ENCODE data around the gene CERT1.

CERT1 gene

DNA sequence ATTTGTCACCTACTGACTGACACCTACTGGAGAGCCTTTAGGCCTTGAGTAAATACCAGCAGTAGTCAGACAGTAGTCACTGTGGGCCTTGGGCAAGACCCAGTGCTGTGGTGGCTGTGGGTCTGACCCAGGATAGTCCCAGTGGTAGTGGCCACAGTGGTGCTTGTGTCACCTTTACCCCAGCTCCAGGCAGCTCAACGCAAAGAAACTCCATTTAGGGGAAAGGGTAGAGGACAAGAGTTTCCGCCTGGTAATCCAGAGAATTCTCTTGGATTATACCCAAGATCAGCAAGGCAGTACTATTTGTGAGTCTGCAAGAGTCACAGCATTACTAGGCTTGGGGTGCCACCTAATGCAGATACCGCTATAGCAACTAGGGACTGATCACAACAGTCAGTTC lies 28.9 kb downstream of the CERT1 start:
- no peak for DNase-seq
- intact Hi-C loops (cut with DNase I), result no loop called here

DNA sequence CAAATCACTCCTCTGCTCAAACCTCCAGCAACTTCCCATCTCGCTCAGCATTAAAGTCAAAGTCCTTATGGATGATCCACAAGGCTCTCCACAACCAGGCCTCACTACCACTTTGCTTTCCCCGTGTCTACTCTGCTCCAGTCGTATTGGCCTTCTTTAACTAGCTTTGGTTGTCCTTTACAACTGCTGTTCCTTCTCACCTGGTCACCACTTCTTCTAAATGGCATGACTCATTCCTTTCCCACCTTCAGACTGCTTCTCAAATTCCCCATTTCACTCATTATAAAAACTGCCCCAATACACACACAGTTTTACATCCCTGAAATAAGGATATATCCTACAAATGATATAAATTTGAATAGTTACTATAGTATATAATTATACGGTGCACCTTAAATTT lies 30.4 kb downstream of the CERT1 start:
- intact Hi-C loops (cut with DNase I), result no loop called here
- DNase-seq, result no peak

DNA sequence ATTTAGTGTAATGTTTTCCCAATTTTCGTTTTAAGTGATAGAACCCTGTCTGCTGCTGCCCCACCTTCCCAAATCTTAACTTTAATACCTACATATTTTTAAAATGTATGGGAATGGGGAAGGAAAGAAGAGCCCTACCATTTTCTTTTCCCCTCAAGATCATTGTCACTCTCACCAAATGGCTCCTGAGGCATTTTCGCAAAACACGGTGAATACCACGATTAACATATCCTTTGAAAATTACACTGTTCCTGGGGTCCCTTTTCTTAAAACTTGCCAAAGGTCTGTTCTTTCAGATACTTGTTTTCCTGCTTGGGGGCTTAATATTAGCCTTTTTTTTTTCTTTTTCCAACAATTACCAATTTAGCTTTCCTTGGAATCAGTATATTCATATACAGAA lies 36.1 kb downstream of the CERT1 start:
- DNase-seq, result no peak
- intact Hi-C loops (cut with DNase I), result no loop called here

DNA sequence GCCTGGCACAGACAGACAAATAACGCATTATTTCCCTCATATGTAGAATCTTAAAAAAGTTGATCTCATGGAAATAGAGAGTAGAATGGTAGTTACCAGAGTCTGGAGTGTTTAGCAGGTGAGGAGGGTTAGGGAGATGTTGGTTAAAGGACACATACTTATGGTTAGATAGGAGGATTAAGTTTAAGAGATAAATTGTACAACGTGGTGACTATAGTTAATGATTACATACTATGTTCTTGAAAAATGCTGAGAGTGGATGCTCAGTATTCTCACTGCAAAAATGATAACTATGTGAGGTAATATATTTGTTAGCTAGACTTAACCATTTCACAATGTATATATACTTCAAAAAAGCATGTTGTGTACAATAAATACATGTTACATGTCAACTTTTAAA lies 38.0 kb downstream of the CERT1 start:
- intact Hi-C loops (cut with DNase I), result no loop called here
- DNase-seq, result no peak

DNA sequence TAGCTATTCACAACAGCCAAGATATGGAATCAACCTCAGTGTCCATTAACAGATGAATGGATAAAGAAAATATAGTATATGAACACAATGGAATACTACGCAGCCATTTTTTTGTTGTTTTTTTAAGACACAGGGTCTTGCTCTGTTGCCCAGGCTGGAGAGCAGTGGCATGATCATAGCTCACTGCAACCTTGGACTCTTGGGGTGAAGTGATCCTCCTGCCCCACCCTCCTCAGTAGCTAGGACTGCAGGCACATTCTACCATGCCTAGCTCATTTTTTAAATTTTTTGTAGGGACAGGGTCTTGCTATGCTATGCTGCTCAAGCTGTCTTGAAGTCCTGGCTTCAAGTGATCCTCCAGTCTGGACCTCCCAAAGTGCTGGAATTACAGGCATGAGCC lies 38.5 kb downstream of the CERT1 start:
- intact Hi-C loops (cut with DNase I), result no loop called here

DNA sequence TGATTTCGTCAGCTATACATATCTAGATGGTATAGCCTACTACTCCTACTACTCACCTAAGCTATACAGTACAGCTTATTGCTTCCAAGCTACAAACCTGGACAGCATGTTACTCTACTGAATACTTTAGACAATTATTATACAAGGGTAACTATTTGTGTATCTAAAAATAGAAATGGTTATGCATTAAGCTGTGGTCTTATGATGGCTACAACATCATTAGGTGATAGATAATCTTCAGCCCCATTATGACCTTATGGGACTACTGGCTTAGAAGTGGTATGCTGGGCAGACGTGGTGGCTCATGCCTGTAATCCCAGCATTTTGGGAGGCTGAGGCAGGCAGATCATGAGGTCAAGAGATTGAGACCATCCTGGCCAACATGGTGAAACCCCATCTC lies 40.2 kb downstream of the CERT1 start:
- intact Hi-C loops (cut with DNase I), result no loop called here
- no peak for DNase-seq

More for the DNA sequence above, 38.5 kb downstream of the CERT1 start:
- no peak for DNase-seq

DNA sequence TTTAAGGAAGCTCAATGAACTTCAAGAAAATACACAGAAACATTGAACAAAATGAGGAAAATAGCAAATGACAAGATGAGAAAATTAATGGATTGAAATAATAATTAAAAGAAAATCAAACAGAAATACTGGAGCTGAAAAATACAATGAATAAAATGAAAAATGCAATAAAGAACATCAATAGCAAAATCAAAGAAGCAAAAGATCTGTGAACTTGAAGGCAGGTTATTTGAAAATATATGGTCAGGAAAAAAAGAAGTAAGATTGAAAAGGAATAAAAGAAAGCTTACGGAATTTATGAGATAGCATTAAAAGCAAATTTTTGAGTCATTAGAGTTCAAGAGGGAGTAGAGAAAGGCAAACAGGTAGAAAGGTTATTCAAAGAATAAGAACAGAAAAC lies 42.4 kb downstream of the CERT1 start:
- DNase-seq, result no peak
- intact Hi-C loops (cut with DNase I), result no loop called here

DNA sequence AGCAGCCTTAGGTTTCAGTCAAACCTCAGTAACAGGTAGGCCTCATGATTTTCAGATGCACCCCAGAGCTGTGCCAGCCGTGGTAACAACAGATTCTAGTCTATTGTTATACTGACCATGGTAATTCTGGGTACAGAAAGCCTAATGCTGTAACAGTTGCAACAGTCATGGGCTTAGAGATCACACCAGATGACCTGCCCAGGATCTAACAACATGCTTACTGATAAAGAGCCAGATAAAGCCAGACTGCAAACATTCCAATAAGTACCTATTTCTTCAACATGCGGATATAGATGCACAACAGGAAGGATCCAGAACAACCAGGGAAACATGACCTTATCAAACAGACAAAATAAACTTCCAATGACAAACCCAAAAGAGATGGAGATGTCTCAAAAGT lies 42.8 kb downstream of the CERT1 start:
- no peak for DNase-seq
- intact Hi-C loops (cut with DNase I), result no loop called here

DNA sequence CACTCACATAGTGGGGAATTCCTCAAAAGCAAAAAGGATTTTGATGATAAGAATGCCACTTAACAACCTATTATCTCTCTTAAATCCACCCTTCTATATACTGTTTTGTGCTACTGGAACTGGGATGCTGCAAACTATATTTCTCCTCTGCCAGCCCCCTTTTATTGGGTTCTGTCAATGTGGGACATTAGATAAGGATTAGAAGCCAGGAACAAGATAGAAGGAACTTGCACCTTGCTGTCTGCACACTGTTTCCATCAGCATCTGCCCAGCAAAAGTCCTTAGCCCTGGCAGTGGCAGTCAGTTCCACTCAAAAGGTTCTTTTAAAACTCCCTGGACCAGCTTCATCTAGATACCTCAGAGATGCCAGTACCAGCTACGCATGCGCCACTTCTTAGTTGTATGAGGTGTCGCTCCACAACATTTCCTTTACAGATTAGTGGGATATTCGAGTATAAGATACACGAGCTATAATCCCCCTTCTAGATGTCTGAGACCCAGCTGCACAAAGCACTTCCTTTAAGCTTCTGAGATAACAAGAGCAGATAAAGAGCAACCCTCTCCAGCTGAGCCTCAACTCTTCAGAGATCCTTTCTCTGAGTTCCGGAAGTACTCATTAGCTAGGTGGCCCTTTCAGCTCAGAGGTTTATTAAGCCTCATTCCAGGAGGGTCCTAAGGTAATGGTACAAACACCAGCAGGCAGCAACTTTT lies 45.3 kb downstream of the CERT1 start:
- intact Hi-C loops (cut with DNase I), result no loop called here
- no peak for DNase-seq

DNA sequence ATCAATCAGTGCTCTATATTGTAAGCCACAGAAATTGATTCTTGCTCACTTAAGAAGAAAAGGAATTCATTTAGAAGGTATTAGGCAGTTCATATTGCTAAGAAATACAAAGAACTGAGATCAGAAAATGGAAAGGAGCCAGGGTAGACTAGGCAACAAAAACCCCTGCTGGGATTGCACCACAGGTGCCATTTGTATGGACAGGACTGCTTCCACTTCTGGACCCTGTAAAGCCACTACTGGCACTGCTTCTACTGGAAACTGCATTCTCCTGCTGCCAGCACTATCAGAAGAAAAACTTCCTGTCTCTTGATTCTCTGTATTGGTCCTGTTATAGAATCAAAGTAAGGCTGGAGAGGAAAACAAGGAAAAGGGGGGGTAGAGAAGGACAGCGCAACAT lies 45.9 kb downstream of the CERT1 start:
- DNase-seq, result no peak
- intact Hi-C loops (cut with DNase I), result no loop called here

DNA sequence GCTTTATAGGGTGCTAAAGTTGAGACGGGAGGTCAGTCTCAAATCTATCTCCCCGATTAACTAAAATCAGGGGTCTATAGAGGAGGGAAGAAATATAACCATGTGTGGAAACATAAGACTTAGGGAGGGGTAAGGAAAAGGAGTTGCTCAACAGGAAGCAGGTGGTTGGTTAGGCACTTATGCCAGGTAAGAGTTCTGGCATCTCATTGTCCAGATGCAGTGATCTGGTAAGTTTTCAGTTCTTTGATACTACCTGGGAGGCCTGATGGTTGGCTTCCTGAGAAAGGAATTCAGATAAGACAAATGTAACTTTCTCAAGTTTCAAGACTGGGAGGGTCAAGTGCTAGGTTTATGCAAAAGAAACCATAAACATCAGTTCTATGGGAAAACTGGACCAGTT lies 47.7 kb downstream of the CERT1 start:
- DNase-seq, result no peak
- intact Hi-C loops (cut with DNase I), result no loop called here

DNA sequence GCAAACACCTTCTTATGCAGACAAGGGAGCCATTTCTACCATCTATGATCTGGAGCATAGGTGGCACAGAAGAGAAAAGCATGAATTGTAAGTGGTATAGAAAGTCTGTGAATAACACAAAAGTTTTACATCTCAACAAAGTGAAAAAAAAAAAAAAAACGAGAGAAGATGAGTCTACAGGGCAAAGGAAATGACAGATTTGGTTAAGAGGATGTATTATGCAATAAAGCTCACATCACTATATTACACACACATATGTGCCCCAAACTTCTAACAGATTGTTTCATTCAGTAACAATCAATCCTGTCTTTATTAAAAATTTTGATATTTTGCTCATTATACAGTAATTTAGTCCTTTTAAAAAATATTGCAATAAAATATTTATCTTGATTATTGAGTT lies 49.8 kb downstream of the CERT1 start:
- intact Hi-C loops (cut with DNase I), result no loop called here
- no peak for DNase-seq

DNA sequence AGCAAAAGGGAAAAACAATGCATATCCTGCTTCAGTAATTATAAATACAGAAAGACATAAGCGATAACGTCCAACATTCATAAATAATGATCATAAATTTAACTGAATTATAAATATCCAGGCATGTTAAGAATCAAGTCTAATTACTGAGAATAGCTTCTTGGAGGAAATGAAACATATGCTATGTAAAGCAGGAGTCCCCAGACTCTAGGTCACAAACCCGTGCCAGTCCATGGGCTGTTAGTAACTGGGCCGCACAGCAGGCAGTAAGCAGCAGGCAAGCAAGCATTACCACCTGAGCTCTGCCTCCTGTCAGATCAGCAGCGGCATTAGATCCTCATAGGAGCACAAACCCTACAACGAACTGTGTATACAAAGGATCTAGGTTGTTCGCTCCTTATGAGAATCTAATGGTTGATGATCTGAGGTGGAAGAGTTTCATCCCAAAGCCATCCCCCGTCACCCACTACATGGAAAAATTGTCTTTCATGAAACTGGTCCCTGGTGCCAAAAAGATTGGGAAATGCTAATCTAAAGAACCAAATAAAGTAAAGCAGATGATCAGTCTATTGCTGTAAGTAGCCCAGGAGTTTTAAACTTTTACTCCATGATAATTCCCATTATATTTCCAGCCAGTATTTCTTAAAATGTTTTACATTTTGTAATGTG lies 50.4 kb downstream of the CERT1 start:
- intact Hi-C loops (cut with DNase I), result no loop called here
- no peak for DNase-seq

DNA sequence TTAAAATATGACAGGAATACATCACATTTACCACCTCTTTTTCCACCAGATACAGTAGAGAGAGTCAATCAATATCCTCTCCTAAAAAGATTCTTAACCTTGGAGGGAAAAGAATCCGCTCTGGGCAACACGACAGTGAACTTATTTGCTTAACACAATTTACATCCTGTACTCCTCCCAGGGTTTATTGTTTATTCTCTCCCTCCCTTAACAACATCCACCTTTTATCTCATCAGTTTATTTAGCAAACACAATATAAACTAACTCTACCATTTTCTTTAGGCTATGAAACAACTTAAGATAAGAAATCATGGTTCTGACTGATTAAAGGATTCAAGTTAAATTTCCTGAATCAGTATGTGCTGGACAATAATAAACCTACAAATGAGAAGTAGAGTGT lies 50.9 kb downstream of the CERT1 start:
- intact Hi-C loops (cut with DNase I), result no loop called here
- no peak for DNase-seq

DNA sequence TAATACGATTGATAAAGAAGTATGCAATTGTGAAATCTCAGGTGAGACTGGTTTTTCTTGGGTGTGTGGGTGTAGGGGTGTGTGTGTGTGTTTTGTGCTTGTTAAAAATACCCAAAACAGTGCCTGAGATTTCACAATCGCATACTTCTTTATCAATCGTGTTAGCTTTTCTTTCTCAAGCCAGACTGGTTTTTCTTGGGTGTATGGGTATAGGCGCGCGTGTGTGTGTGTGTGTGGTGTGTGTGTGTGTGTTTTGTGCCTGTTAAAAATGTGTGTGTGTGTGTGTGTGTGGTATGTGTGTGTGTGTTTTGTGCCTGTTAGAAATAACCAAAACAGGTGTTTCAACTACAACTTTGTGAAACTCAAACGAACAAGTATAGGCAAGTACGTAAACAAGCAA lies 53.7 kb downstream of the CERT1 start:
- intact Hi-C loops (cut with DNase I), result no loop called here
- DNase-seq, result no peak

DNA sequence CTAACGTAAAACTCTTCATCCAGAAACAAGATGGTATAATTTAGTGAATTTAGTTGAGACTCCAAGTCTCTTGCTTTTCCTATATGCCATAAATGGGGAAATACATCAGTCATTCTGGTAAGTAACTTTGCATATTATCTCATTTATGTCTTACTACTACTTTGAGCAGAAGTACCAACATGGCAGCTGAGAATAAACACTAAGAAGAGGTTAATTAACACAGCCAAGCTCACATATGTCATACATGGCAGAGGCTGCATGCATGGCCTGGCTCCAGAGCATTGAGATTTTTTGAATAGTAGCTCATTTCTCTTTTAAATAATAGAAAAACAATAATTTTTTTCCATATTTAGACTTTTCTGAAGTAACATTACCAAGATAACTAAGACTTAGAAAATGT lies 54.3 kb downstream of the CERT1 start:
- no peak for DNase-seq
- intact Hi-C loops (cut with DNase I), result no loop called here

DNA sequence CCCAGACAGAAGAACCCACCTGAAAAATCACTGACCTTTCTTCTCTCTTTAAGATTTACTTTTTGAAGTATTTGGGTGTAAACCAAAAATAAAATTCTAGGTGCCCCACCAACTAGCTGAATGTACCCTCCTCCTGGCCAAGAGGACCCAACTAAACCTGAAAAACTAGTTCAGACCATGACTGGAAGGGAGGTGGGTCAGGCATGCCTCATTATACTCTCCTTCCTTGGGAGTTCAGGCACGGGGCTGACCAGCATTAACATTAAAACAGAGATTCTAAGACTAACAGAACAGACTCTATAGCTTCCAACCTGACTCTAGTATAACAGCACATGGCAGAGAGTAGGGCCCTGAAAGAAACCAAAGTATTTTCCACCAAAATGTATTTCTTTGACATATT lies 61.4 kb downstream of the CERT1 start:
- intact Hi-C loops (cut with DNase I), result no loop called here
- no peak for DNase-seq

DNA sequence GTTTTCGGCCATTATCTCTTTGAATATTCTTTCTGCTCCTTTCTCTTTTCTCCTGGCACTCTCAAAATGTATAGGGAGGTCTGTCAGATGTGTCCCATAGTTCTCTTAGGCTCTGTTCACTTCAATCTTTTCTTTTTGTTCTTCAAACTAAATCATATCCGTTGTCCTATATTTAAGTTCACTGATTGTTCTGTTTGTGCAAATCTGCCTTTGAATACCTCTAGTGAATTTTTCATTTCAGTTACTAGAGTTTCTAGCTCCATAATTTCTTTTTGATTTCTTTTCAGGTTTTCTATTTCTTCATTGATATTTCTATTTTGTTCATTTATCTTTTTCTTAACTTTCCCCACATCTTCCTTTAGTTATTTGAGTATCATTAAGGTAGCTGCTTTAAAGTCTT lies 65.4 kb downstream of the CERT1 start:
- DNase-seq, result no peak

DNA sequence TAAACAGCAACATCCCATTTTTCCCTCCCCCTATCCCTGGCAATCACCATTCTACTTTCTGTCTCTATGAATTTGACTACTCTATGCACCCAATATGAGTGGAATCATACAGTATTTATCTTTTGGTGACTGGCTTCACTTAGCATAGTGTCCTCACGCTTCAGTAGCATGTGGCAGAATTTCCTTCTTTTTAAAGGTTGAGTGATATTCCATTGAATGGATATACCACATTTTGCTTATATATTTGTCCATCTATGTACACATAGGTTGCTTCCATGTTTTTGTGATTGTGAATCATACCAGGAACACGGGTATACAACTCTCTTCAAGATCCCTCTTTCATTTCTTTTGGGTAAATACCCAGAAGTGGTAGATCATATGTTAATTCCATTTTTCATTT lies 69.9 kb downstream of the CERT1 start:
- intact Hi-C loops (cut with DNase I), result no loop called here
- DNase-seq, result no peak

More for the DNA sequence above, 65.4 kb downstream of the CERT1 start:
- intact Hi-C loops (cut with DNase I), result no loop called here

DNA sequence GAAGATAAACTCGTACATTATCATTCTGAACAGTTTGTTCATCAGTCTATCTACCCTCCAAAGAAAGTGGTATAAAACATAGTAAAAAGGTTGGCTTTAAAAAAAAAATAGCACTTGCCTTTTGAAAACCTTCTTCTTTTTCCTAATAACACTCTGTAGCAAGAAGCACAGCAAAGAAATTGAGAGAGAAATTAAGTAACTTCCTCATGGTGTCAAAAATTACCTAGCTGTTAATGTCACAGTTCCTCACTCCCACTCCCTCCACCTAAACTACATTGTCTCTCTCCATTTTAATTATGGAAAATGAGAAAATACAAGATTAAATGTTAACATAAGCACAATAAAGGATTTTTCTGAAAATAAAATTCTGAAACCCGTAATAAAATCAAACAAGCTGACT lies 72.2 kb downstream of the CERT1 start:
- no peak for DNase-seq
- intact Hi-C loops (cut with DNase I), result no loop called here

DNA sequence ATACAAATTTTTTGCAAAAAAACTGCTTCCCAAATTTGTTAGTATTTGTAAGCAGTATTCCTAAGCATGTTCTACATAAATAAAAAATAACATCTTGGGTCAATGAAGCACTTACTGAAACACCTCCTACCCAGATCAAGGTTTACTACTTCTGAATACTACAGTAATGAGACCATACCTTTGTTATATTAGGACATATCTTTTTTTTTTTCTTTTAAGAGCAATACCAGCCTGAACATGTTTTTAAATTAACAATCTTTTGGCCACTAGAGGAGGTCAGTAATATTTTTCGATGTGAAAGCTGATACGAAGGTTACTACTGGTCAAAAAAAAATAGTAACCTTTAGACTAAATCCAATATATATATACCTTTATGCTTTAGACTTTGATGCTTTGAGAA lies 72.7 kb downstream of the CERT1 start:
- no peak for DNase-seq
- intact Hi-C loops (cut with DNase I), result no loop called here

DNA sequence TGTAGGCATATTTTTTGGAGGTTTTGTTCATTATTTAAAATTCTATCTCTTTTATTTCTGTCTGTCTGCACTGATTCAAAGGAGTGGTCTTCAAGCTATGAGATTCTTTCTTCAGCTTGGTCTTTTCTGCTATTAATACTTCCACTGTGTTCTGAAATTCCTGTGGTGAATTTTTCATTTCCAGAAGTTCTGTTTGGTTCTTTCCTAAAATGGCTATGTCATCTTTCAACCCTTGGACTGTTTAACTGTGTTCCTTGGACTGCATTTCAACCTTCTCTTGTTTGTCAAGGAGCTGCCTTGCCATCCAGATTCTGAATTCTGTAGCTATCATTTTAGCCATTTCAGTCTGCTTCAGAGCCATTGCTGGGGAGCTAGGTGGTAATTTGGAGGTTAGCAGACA lies 76.3 kb downstream of the CERT1 start:
- DNase-seq, result no peak
- intact Hi-C loops (cut with DNase I), result no loop called here
